LNCAP (cell line): Measurements from ENCODE around the gene GSTCD.

Experiments used
- CTCF ChIP-seq: fragments of 450-650 bp; IDR thresholded peaks from 2 replicates; pipeline ENCODE4 v1.5.1; 2017; ENCODE audit warnings: mild to moderate bottlenecking

GSTCD gene, protein sequence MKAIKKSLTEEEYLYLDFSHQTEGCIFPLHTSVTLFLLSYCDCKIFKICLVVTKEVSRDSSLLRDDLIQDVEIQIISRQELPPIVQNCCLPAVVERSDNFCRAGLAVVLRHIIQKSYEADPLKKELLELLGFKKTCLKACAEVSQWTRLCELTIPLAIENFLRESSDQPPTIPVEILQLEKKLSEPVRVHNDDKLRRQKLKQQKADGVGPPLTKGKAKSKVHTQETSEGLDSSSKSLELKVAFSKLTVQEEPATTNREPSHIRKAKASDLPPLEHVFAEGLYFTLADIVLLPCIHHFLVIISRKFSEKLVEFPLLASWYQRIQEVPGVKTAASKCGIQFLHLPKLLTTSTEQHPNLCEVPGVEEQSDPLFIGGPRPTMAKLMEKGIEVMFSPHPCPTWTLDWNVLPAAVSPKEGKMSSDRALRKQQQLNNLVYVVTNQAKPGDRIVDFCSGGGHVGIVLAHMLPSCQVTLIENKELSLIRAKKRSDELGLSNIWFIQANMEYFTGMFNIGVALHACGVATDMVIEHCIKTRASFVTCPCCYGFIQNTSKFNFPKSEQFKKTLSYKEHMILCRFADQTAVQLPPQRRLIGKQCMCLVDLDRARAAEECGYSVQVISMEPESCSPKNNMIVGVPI

DNA sequence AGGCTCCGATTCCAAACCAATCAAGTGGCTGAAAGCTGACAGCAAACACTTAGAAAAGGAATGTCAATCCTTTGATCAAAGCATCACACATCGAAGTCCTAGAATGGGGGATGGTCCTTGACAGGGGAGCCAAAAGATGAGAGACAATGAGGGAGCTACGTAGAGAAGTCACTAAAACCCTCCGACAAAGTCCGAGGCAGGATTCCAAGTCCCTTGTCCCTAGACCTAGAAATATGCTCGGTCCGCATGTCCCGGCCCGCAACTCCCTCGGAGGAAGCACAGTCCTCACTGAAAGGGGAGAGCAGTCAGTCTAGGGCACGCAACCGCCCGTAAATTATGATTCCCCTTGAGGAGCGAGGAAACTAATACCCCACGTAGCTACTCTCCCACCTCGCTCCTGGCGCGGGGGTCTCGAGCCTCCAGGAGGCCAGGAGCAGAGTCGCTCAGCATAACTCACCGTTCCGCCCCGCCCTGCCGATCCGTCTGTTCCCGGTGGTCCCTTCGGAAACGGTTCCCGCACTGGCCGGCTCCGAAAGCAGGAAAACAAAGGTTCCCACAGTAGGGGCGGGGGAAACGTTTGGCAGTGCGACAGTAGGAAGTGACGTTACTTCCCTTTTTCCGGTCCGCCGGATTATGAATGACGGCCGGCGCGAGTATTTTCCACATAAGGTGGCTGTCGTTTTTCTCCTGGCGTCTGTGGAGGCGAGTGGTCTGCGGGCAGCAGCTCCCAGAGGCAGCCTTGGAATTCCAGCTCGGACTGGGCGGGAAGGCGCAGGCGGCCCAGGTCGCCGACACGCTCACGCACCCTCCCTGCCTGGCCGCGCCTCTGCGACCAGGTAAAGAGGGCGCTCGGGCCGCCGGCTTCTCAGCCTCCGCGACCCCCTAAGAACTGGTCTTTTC, at the start of gene GSTCD, which contains the start of gene INTS12:
GSTCD (plus strand) TSS at position 604 of the 900 bp plus-strand sequence. CDS start 8,830 bp downstream, outside the sequence.
INTS12 (minus strand) TSS at position 509 of the 900 bp plus-strand sequence. CDS start 8,684 bp downstream, outside the sequence.
- TF ChIP-seq CTCF = no peak

- TF ChIP-seq CTCF = no peak
Measured at GRCh38 chr4:105659190-105659589, 49.4 kb upstream of the GSTCD start.

DNA sequence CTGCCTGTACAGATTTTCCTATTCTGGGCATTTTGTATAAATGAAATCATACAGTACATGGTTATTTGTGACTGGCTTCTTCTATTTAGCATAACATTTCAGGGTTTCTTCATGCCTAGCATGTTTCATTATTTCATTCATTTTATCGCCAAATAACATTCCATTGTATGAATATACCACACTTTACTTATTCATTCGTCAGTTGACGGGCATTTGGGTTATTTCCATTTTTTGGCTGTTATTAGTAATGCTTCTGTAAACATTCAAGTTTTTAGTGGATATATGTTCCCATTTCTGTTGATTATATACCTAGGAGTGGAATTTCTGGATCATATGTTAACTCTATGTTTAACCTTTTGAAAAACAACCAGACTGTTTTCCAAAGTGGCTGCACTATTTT, 47.6 kb upstream of the GSTCD start:
- TF ChIP-seq CTCF = no peak

GRCh38 chr4:105662935-105663675, 45.5 kb upstream of the GSTCD start:
- TF ChIP-seq CTCF = no peak

- TF ChIP-seq CTCF = peak; percentile 34; the same call in 1 of the 2 replicates
Measured at GRCh38 chr4:105666693-105667092, 41.9 kb upstream of the GSTCD start.

- TF ChIP-seq CTCF = no peak
Measured at GRCh38 chr4:105670684-105671083, 37.9 kb upstream of the GSTCD start.
